MCF 10A (cell line): Measurements from ENCODE around the gene UBE2L6. TPM values are rescaled to one million over a fixed set of nuclear protein-coding genes. Genes with fewer than 3 reads are reported as not detected.

ENCODE experiments used
- BruUV-seq: library from RNA; stranded (reverse); fragments of 400-500 nt; replicated peaks from 2 replicates; lab custom pipeline; 2021; lab: Mats Ljungman, UMichigan
- CTCF ChIA-PET: fragments of 300-600 bp; sonication (Branson Sonifier 250); formaldehyde crosslinking; extraction: SDS; loops from one replicate; lab custom pipeline; 2021; ENCODE audit warnings: antibody characterized with exemption, inconsistent platforms; lab: Yijun Ruan, JAX
- POLR2A ChIA-PET: fragments of 300-600, 350-650 bp; sonication (Branson Sonifier 250); formaldehyde crosslinking; extraction: SDS; loops from one replicate; lab custom pipeline; 2020; ENCODE audit warnings: antibody characterized with exemption, inconsistent platforms; lab: Yijun Ruan, JAX
- DNase-seq: peaks from one replicate; pipeline ENCODE4 v3.0.0-alpha.2; 2018; ENCODE audit not compliant: unreplicated experiment
- H3K27ac Mint-ChIP-seq: one replicate; pipeline ENCODE4 v1.8.0; 2022; ENCODE audit warnings: mild to moderate bottlenecking, low read depth, mixed read lengths; ENCODE audit not compliant: unreplicated experiment
- H3K27me3 Mint-ChIP-seq: one replicate; pipeline ENCODE4 v1.8.0; 2022; ENCODE audit warnings: mixed read lengths; ENCODE audit not compliant: insufficient read depth, unreplicated experiment
- H3K36me3 Mint-ChIP-seq: one replicate; pipeline ENCODE4 v1.8.0; 2022; ENCODE audit warnings: mild to moderate bottlenecking, moderate library complexity, mixed read lengths; ENCODE audit not compliant: insufficient read depth, unreplicated experiment
- H3K4me1 Mint-ChIP-seq: one replicate; pipeline ENCODE4 v1.8.0; 2022; ENCODE audit warnings: mixed read lengths; ENCODE audit not compliant: insufficient read depth, unreplicated experiment
- H3K4me3 Mint-ChIP-seq: one replicate; pipeline ENCODE4 v1.8.0; 2022; ENCODE audit warnings: mild to moderate bottlenecking, moderate library complexity, mixed read lengths; ENCODE audit not compliant: unreplicated experiment
- H3K9me3 Mint-ChIP-seq: one replicate; pipeline ENCODE4 v1.8.0; 2022; ENCODE audit warnings: mixed read lengths; ENCODE audit not compliant: unreplicated experiment
- intact Hi-C: fragments of 100-400 bp; cut with micrococcal nuclease; formaldehyde crosslinking; loops from 2 replicates; pipeline ENCODE4 v1.14.1; 2022
- total RNA-seq: library from RNA; stranded (reverse); gene quantifications from 2 replicates; pipeline ENCODE4 v1.2.3, GENCODE V29; 2022
- TF ChIP-seq, protein P1 (sequence below): fragments of 200-600 bp; IDR thresholded peaks from one replicate; pipeline ENCODE4 v1.8.0; 2022; ENCODE audit warnings: antibody characterized with exemption, mild to moderate bottlenecking; ENCODE audit not compliant: unreplicated experiment

The UBE2L6 gene
- total RNA-seq, 1 experiment from 2014 or later: 17.0 TPM

DNA sequence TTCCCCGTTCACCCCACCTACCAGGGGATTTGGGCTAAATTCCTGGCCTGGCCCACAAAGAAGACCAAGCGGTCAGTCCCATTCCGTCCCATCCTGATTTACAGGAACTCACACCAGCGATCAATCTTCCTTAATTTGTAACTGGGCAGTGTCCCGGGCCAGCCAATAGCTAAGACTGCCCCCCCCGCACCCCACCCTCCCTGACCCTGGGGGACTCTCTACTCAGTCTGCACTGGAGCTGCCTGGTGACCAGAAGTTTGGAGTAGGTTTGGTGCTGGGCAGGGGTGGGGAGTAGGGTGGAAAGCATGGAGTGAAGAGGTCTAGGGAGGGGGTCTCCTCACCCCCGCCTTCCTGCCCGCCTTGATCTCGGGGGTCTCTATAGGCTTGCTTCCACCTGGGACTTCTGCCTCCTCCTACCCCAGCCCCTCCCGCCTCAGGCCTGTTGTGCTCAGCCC, 30.0 kb upstream of the UBE2L6 start, which contains the start of gene SERPING1:
SERPING1 (plus strand) TSS at position 225 of the 455 bp plus-strand sequence. CDS start 586 bp downstream, outside the sequence.
- CTCF ChIA-PET: interaction anchor here (0.6 kb wide), 1 partner anchor 215 kb away, joined by 4 read pairs; no protein-coding TSS in a partner anchor
- no peaks in the 10 kb centered on the region for H3K36me3 Mint-ChIP-seq
- H3K4me3 Mint-ChIP-seq: peak within 1 kb of the TSS; percentile 23
- TF ChIP-seq, protein P1, sequence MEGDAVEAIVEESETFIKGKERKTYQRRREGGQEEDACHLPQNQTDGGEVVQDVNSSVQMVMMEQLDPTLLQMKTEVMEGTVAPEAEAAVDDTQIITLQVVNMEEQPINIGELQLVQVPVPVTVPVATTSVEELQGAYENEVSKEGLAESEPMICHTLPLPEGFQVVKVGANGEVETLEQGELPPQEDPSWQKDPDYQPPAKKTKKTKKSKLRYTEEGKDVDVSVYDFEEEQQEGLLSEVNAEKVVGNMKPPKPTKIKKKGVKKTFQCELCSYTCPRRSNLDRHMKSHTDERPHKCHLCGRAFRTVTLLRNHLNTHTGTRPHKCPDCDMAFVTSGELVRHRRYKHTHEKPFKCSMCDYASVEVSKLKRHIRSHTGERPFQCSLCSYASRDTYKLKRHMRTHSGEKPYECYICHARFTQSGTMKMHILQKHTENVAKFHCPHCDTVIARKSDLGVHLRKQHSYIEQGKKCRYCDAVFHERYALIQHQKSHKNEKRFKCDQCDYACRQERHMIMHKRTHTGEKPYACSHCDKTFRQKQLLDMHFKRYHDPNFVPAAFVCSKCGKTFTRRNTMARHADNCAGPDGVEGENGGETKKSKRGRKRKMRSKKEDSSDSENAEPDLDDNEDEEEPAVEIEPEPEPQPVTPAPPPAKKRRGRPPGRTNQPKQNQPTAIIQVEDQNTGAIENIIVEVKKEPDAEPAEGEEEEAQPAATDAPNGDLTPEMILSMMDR: no peak
- H3K4me1 Mint-ChIP-seq: peaks cover 8% of the 10 kb centered on the region
- no TSS peak for BruUV-seq
- H3K27ac Mint-ChIP-seq: no peak within 1 kb of the TSS
- POLR2A ChIA-PET: no interaction called here
- intact Hi-C loops: no loop called here
- H3K27me3 Mint-ChIP-seq: no peaks in the 10 kb centered on the region
- no peak for DNase-seq
- H3K9me3 Mint-ChIP-seq: no peaks in the 10 kb centered on the region

DNA sequence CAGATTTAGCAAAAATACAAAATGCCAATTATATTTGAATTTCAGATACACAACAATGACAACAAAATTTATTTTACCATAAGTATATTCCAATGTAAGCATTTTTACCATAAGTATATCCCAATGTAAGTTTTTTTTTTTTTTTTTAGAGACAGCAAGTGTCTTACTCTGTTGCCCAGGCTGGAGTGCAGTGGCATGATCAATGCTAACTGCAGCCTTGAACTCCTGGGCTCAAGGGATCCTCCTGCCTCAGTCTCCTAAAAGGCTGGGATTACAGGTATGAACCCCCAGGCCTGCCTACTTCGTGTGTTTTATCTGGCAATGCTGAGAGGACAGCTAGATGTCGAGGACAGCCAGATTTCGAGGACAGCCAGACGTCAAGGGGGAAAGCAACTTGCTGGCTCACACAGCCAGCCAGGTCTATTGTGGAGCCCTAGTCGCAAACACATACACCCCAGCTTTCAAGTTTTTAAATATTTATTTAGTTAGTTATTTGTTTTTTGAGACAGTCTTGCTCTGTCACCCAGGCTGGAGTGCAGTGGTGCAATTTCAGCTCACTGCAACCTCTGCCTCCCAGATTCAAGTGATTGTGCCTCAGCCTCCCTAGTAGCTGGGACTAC, 28.9 kb upstream of the UBE2L6 start:
- BruUV-seq: no TSS peak
- DNase-seq: no peak
- ChIA-PET POLR2A (interaction anchor here (0.5 to 0.6 kb wide), 2 partner anchors 11 to 28 kb away, joined by 3 read pairs; no protein-coding TSS in a partner anchor), CTCF (interaction anchor here (0.6 to 1.3 kb wide), 9 partner anchors 12 to 371 kb away, joined by 3 to 5 read pairs (median 3); no protein-coding TSS in a partner anchor)
- Mint-ChIP-seq H3K4me3 (no peak overlapping the region), H3K27me3 (no peaks in the 10 kb centered on the region), H3K9me3 (no peaks in the 10 kb centered on the region), H3K4me1 (peaks cover 8% of the 10 kb centered on the region), H3K27ac (no peak overlapping the region), H3K36me3 (no peaks in the 10 kb centered on the region)
- intact Hi-C loops: no loop called here
- TF ChIP-seq, protein P1: no peak

DNA sequence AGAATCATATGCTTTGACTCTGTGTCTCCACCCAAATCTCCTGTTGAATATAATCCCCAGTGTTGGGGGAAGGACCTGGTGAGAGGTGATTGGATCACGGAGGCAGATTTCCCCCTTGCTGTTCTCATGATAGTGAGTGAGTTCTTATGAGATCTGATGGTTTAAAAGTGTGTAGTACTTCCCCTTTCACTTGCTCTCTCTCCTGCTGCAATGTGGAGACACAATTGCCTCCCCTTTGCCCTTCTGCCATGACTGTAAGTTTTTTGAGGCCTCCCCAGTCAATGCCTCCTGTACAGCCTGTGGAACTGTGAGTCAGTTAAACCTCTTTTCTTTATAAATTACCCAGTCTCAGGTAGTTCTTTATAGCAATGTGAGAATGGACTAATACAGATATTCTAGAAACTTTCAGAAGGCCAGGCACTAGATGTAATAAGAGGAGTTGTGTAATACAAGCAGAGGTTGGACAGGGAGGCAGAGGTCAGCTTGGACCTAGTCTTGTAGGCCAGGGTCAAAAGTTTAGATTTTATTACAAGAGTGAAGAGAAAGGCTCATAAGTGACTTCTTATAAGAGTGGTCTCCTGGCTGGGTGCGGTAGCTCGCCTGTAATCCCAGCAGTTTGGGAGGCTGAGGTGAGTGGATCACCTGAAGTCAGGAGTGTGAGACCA, 20.7 kb upstream of the UBE2L6 start:
- ChIA-PET CTCF (interaction anchor here (0.6 to 1.0 kb wide), 6 partner anchors 20 to 1254 kb away, joined by 3 to 4 read pairs (median 4); no protein-coding TSS in a partner anchor), POLR2A (no interaction called here)
- Mint-ChIP-seq H3K27ac (no peak overlapping the region), H3K36me3 (no peaks in the 10 kb centered on the region), H3K27me3 (no peaks in the 10 kb centered on the region), H3K4me1 (no peaks in the 10 kb centered on the region), H3K9me3 (no peaks in the 10 kb centered on the region), H3K4me3 (no peak overlapping the region)
- no TSS peak for BruUV-seq
- TF ChIP-seq, protein P1: no peak
- DNase-seq: no peak
- intact Hi-C loops: no loop called here

DNA sequence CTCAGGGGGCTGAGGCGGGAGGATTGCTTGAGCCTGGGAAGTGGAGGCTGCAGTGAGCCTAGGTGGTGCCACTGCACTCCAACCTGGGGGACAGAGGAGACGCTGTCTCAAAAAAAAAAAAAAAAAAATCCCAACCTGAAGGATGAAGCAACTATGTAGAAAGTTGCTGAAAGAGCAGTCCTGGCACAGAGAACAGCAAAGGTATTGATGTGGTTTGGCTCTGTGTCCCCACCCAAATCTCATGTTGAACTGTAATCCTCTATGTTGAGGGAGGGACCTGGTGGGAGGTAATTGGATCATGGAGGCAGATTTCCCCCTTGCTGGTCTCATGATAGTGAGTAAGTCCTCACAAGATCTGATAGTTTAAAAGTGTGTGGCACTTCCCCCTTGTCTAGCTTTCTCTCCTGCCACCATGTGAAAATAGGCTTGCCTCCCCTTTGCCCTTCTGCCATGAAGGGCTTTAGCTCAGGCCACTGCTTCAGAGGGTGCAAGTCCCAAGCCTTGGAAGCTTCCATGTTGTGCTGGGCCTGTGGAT, 19.3 kb upstream of the UBE2L6 start:
- H3K4me3 Mint-ChIP-seq: no peak overlapping the region
- DNase-seq: no peak
- ChIA-PET CTCF (interaction anchor here (0.7 to 1.0 kb wide), 3 partner anchors 18 to 54 kb away, joined by 3 to 4 read pairs (median 4); no protein-coding TSS in a partner anchor), POLR2A (no interaction called here)
- BruUV-seq: no TSS peak
- H3K4me1 Mint-ChIP-seq: no peaks in the 10 kb centered on the region
- no peaks in the 10 kb centered on the region for H3K9me3 Mint-ChIP-seq
- TF ChIP-seq, protein P1: no peak
- no peak overlapping the region for H3K27ac Mint-ChIP-seq
- intact Hi-C loops: no loop called here
- no peaks in the 10 kb centered on the region for H3K27me3 Mint-ChIP-seq
- H3K36me3 Mint-ChIP-seq: no peaks in the 10 kb centered on the region
